Immature natural killer cell (primary cell): Measurements from ENCODE around the gene LDLRAP1. TPM values are rescaled to one million over a fixed set of nuclear protein-coding genes. Genes with fewer than 3 reads are reported as not detected.
"Not testable (repeated sequence)": the region's sequence is repeated elsewhere in the genome, so short reads cannot be mapped to it uniquely, and the experiment has no call there.

ENCODE experiments used
- DNase-seq, 3 donors: peaks; one replicate each; pipeline ENCODE4 v3.0.0; 2022; ENCODE audit warnings: mixed read lengths in 1 of 3
- H3K27ac Mint-ChIP-seq, 6 donors: one replicate each; pipeline ENCODE4 v1.8.0; 2020; ENCODE audit warnings: mixed read lengths in 6 of 6, mild to moderate bottlenecking in 5 of 6, inconsistent platforms in 4 of 6, moderate library complexity in 3 of 6
- H3K27me3 Mint-ChIP-seq, 3 donors: one replicate each; pipeline ENCODE4 v1.8.0; 2020 to 2021; ENCODE audit warnings: low read depth in 3 of 3, mild to moderate bottlenecking in 3 of 3, mixed read lengths in 3 of 3, moderate library complexity in 3 of 3, inconsistent platforms in 1 of 3
- H3K36me3 Mint-ChIP-seq, 3 donors: one replicate each; pipeline ENCODE4 v1.8.0; 2020; ENCODE audit warnings: mixed read lengths in 3 of 3, inconsistent platforms in 2 of 3, mild to moderate bottlenecking in 2 of 3
- H3K4me1 Mint-ChIP-seq, 2 donors: one replicate each; pipeline ENCODE4 v1.8.0; 2020; ENCODE audit warnings: inconsistent platforms in 2 of 2, mild to moderate bottlenecking in 2 of 2, mixed read lengths in 2 of 2, moderate library complexity in 1 of 2
- H3K4me3 Mint-ChIP-seq, 5 donors: one replicate each; pipeline ENCODE4 v1.8.0; 2020; ENCODE audit warnings: mild to moderate bottlenecking in 5 of 5, mixed read lengths in 5 of 5, inconsistent platforms in 3 of 5, moderate library complexity in 3 of 5
- H3K9me3 Mint-ChIP-seq, 6 donors: one replicate each; pipeline ENCODE4 v1.8.0; 2020; ENCODE audit warnings: mild to moderate bottlenecking in 6 of 6, mixed read lengths in 6 of 6, inconsistent platforms in 4 of 6, moderate library complexity in 3 of 6
- polyA plus RNA-seq, 3 donors: library from polyadenylated mRNA; unstranded; fragments of 300-500 nt; fragmentation: Illumina TruSeq; gene quantifications; one replicate each; pipeline ENCODE4 v1.2.3, GENCODE V29; 2021

LDLRAP1 gene
- polyA plus RNA-seq, 3 donors from 2014 or later: 46.5 to 81.5 (median 69.2) TPM

GRCh38 chr1:25588224-25588623, 44.8 kb downstream of the LDLRAP1 start:
- H3K36me3 Mint-ChIP-seq, H3K4me3 Mint-ChIP-seq, H3K27me3 Mint-ChIP-seq, H3K27ac Mint-ChIP-seq, DNase-seq, H3K9me3 Mint-ChIP-seq: not testable (repeated sequence)
- peaks cover 13 to 14% of the 10 kb centered on the region in 2 donors for H3K4me1 Mint-ChIP-seq

- not testable (repeated sequence) for H3K9me3 Mint-ChIP-seq, DNase-seq, H3K4me3 Mint-ChIP-seq, H3K36me3 Mint-ChIP-seq, H3K27ac Mint-ChIP-seq, H3K27me3 Mint-ChIP-seq
- peaks cover 13 to 14% of the 10 kb centered on the region in 2 donors for H3K4me1 Mint-ChIP-seq
Observed at GRCh38 chr1:25588786-25589185, 45.4 kb downstream of the LDLRAP1 start.

DNA sequence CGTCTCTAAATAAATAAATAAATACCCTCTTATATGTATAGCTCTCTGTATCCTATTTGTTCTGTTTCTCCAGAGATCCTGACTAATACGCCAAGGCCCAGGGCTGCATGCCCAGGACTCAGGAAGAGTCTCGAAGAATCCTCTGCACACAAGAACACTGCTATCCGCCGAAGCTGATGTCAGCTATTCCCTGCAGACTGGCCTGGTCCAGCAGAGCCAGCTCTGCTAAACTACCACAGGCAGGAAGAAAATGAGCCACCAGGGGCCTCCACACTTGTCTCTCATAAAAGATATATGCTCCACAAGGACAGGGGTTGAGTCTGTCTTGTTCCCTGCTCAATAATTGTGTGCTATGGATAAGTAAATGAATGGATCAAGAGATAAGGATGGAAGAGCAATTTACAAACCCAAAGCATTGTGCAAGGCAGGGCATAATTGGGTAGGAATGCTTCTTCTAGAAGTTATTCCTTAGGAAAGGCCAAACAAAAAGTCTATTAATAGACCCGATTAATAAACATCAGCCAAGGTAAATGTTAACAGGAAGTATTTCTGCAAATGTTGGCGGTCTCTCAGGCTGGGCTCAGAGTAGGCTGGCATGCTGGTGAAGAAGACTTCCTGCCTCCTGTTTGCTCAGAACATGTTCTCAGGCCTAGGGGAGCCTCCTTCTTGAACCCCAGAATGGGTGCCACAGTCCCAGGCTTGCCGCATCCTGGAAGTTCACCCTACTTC, 46.9 kb downstream of the LDLRAP1 start:
- H3K36me3 Mint-ChIP-seq: peaks cover 0 to 8% (median 0%) of the 10 kb centered on the region in 3 donors
- no peak for DNase-seq
- no peak overlapping the region for H3K27ac Mint-ChIP-seq
- H3K4me3 Mint-ChIP-seq: no peak overlapping the region
- peaks cover 0 to 10% (median 2%) of the 10 kb centered on the region in 3 donors for H3K27me3 Mint-ChIP-seq
- H3K9me3 Mint-ChIP-seq: peaks cover 0 to 1% (median 0%) of the 10 kb centered on the region in 6 donors
- peaks cover 8 to 13% of the 10 kb centered on the region in 2 donors for H3K4me1 Mint-ChIP-seq

GRCh38 chr1:25593861-25594260, 50.5 kb downstream of the LDLRAP1 start:
- Mint-ChIP-seq H3K4me1 (no peaks in the 10 kb centered on the region), H3K27ac (peak overlapping the region in 1 of 6 donors; percentile 43), H3K4me3 (no peak overlapping the region), H3K27me3 (peaks cover 0 to 2% (median 2%) of the 10 kb centered on the region in 3 donors), H3K9me3 (peaks cover 0 to 3% (median 0%) of the 10 kb centered on the region in 6 donors), H3K36me3 (peaks cover 0 to 7% (median 5%) of the 10 kb centered on the region in 3 donors)
- DNase-seq: no peak

GRCh38 chr1:25594971-25595370, 51.6 kb downstream of the LDLRAP1 start:
- Mint-ChIP-seq H3K27ac (no peak overlapping the region), H3K27me3 (peaks cover 0 to 2% (median 2%) of the 10 kb centered on the region in 3 donors), H3K36me3 (peaks cover 0 to 9% (median 5%) of the 10 kb centered on the region in 3 donors), H3K4me3 (no peak overlapping the region), H3K4me1 (no peaks in the 10 kb centered on the region), H3K9me3 (peaks cover 0 to 4% (median 0%) of the 10 kb centered on the region in 6 donors)
- no peak for DNase-seq

GRCh38 chr1:25596641-25597040, 53.2 kb downstream of the LDLRAP1 start:
- H3K9me3 Mint-ChIP-seq, H3K4me3 Mint-ChIP-seq, H3K36me3 Mint-ChIP-seq, H3K27me3 Mint-ChIP-seq, H3K4me1 Mint-ChIP-seq, H3K27ac Mint-ChIP-seq, DNase-seq: not testable (repeated sequence)

- peaks cover 0 to 4% (median 0%) of the 10 kb centered on the region in 3 donors for H3K27me3 Mint-ChIP-seq
- no peak overlapping the region for H3K27ac Mint-ChIP-seq
- DNase-seq: no peak
- peaks cover 0 to 9% (median 5%) of the 10 kb centered on the region in 3 donors for H3K36me3 Mint-ChIP-seq
- peaks cover 0 to 2% (median 0%) of the 10 kb centered on the region in 6 donors for H3K9me3 Mint-ChIP-seq
- H3K4me1 Mint-ChIP-seq: no peaks in the 10 kb centered on the region
- H3K4me3 Mint-ChIP-seq: no peak overlapping the region
Observed at GRCh38 chr1:25598879-25599278, 55.5 kb downstream of the LDLRAP1 start.

DNA sequence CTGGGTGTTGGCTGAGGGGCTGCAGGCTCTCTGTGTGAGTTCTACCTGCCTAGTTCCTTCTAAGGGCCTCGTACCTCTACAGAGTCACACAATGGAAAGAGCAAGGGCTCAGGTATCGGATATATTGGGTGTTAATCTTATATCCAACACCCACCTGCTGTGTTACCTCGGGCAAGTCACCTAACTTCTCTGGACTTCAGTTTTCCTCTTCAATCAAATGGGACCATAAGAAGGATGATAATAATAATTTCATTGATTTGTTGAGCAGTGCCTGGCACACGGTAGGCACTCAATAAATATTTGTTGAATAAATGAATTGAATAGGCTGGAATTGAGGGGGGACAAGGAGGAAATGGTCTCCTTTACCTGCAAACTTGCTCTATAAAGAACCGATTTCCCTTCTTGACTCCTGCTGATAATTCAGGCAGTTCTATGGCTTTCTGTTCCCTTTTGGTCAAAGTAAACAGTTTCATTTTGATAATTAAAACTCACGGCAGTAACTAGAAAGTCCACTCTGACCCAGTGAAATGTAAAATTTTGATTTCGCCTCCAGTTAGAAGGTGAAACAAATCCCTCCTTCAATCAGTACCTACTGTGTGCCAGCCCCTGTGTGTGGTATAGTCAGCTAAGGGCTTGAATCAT, 56.7 kb downstream of the LDLRAP1 start:
- H3K9me3 Mint-ChIP-seq: peaks cover 0 to 2% (median 0%) of the 10 kb centered on the region in 6 donors
- H3K4me3 Mint-ChIP-seq: no peak overlapping the region
- H3K36me3 Mint-ChIP-seq: peaks cover 0 to 5% (median 5%) of the 10 kb centered on the region in 3 donors
- no peaks in the 10 kb centered on the region for H3K4me1 Mint-ChIP-seq
- no peak for DNase-seq
- H3K27me3 Mint-ChIP-seq: peaks cover 0 to 3% (median 0%) of the 10 kb centered on the region in 3 donors
- peak overlapping the region in 1 of 6 donors; percentile 47 for H3K27ac Mint-ChIP-seq

DNA sequence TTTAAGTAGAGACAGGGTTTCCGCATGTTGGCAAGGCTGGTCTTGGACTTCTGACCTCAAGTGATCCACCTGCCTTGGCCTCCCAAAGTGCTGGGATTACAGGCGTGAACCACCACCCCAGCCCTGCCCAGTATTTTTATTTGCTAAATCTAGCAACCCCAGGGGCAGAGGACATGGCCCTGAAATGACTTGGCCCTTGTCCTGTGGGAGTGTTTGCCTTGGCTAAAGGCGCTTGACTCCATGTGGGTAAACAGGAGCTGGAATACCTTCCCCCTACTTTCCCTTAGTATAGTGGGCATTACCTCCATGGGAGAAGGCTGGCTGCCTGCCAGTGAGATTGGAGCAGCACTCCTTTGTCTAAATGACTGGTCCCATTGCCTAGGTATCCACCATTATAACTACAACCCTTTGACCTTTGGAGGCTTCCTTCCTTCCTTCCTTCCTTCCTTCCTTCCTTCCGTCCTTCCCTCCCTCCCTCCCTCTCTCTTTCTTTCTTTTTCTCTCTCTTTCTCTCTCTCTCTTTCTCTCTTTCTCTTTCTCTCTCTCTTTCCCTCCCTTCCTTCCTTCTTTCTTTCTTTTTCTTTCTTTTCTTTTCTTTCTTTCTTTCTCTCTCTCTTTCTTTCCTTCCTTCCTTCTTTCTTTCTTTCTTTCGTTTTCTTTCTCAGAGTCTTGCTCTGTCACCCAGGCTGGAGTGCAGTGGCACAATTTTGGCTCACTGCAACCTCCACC, 57.7 kb downstream of the LDLRAP1 start:
- H3K9me3 Mint-ChIP-seq, DNase-seq, H3K27me3 Mint-ChIP-seq, H3K4me1 Mint-ChIP-seq, H3K36me3 Mint-ChIP-seq, H3K4me3 Mint-ChIP-seq, H3K27ac Mint-ChIP-seq: not testable (repeated sequence)

DNA sequence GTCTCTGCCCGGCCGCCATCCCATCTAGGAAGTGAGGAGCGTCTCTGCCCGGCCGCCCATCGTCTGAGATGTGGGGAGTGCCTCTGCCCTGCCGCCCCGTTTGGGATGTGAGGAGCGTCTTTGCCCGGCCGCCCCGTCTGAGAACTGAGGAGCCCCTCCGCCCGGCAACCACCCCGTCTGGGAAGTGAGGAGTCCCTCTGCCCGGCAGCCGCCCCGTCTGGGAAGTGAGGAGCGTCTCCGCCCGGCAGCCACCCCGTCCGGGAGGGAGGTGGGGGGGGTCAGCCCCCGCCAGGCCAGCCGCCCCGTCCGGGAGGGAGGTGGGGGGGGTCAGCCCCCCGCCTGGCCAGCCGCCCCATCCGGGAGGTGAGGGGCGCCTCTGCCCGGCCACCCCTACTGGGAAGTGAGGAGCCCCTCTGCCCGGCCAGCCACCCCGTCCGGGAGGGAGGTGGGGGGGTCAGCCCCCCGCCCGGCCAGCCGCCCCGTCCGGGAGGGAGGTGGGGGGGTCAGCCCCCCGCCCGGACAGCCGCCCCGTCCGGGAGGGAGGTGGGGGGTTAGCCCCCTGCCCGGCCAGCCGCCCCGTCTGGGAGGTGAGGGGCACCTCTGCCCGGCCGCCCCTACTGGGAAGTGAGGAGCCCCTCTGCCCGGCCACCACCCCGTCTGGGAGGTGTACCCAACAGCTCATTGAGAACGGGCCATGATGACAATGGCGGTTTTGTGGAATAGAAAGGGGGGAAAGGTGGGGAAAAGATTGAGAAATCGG, 60.6 kb downstream of the LDLRAP1 start:
- DNase-seq, H3K9me3 Mint-ChIP-seq, H3K4me3 Mint-ChIP-seq, H3K27me3 Mint-ChIP-seq, H3K4me1 Mint-ChIP-seq, H3K27ac Mint-ChIP-seq, H3K36me3 Mint-ChIP-seq: not testable (repeated sequence)

GRCh38 chr1:25607123-25607522, 63.7 kb downstream of the LDLRAP1 start:
- no peak overlapping the region for H3K4me3 Mint-ChIP-seq

GRCh38 chr1:25608488-25609178, 65.2 kb downstream of the LDLRAP1 start:
- no peaks in the 10 kb centered on the region for H3K36me3 Mint-ChIP-seq
- H3K4me1 Mint-ChIP-seq: peaks cover 7 to 12% of the 10 kb centered on the region in 2 donors
- no peaks in the 10 kb centered on the region for H3K9me3 Mint-ChIP-seq
- peak; percentile 78 to 82 (median 80) for DNase-seq
- H3K27ac Mint-ChIP-seq: peak overlapping the region in 3 of 6 donors; percentile 0 to 77 (median 41)
- peak overlapping the region; percentile 25 to 51 (median 43) for H3K4me3 Mint-ChIP-seq
- peaks cover 3 to 11% (median 6%) of the 10 kb centered on the region in 3 donors for H3K27me3 Mint-ChIP-seq

More at GRCh38 chr1:25607123-25607522, 63.7 kb downstream of the LDLRAP1 start:
- Mint-ChIP-seq H3K27ac (no peak overlapping the region), H3K4me1 (peaks cover 3 to 7% of the 10 kb centered on the region in 2 donors), H3K36me3 (no peaks in the 10 kb centered on the region), H3K9me3 (no peaks in the 10 kb centered on the region), H3K27me3 (peaks cover 3 to 11% (median 6%) of the 10 kb centered on the region in 3 donors)
- no peak for DNase-seq

DNA sequence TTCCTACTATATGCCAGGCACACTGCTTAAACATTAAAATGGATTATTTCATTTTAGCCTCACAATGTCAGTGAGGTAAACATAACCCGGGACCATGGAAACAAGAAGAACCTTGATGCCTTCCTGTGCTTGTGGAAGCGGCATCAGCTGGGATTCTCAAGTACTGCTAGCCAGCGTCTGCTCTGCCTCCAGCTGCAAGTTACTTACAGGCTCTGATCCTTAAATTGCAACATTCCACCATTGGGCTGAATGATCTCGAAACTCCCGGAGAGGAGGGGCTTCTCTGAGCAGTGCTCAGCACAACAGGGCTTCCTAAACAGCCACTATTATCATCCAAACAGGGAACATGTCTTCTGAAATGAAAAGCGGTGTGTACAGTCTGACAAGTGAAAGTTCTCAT, 66.5 kb downstream of the LDLRAP1 start:
- no peak for DNase-seq
- no peaks in the 10 kb centered on the region for H3K36me3 Mint-ChIP-seq
- no peaks in the 10 kb centered on the region for H3K9me3 Mint-ChIP-seq
- peak overlapping the region in 1 of 6 donors; percentile 10 for H3K27ac Mint-ChIP-seq
- H3K4me3 Mint-ChIP-seq: no peak overlapping the region
- H3K27me3 Mint-ChIP-seq: peaks cover 6 to 12% (median 11%) of the 10 kb centered on the region in 3 donors
- H3K4me1 Mint-ChIP-seq: peaks cover 20 to 25% of the 10 kb centered on the region in 2 donors
